ENCODE results near the gene DGKG.

Gene DGKG

DNA sequence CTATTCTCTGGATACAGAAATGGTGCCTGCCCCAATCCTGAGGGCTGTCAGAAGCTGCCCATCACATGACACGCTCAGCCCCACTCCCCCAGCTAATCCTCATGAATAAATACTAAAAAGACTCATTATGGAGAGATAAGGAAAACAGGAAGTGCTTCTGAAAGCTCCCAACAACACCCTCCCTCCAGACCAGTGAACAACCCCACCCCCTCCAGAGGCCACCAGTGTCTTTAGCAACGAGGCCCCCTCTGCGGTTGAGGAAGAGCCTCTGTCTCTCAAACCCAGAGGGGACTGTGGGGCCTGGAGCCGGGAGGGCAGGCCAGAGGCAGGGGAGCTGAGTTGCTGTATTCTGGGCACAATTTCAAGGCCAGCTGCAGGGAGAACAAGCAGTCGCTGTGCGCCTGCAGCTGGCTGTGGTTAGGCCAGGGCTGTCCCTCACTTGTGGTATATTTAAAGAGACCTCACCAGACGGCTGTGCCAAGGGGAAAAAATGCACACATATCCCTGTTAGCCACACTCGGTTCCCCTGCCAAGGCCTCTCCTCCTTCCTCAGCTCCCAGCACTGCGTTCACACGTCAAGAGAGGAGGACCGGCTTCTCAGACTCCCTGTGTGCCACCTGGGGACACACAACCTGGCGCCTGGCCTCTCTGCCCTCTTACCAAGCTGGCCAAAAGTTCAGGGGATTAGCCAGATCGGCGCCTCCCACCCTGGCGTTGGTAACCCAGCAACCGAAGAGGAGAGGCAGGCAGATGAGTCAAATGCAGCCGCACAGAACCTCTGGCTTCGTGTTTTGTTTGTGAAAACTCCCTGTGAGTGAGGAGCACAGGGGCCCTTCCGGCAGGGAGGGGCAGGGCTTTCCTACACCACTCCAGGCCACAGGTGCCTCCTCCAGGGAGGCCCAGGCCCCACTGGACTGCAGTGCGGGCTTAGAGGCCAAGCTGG, 152.0 kb downstream of the DGKG start:
- peak; percentile 63 for DNase-seq (ENCODE audit: low read depth)

DNA sequence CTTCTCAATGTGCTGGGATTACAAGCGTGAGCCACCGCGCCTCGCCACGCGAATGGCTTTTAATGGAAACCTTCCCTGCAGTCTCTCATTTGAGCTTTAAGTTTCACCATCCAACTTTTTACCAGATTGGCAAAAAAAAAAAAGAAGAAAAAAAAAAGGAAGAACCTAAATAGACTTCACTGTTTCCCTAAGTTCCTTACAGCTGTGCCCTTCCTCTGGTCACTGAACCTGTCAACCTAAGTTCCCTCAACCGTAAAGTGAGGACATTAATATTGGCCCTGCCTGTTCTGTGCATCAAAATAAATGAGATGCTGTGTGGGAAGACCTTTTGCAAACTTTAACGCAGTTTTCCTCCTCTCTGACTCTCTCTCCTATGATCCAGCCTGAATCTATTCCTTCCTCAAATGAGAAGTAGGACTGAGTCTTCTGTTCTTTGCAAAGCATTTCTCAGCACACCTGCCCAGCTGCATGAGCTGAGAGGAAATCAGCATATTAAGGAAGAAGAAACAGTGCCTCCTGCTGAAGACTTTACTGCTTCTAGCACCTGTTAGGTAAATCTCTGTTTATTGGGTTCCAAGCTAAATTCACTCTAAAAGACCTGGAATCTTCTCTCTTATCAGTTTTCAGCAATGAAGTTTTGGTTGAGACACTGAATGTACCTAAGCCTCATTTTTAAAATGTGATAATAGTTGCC, 153.6 kb downstream of the DGKG start:
- DNase-seq (ENCODE audit: low read depth): no peak

DNA sequence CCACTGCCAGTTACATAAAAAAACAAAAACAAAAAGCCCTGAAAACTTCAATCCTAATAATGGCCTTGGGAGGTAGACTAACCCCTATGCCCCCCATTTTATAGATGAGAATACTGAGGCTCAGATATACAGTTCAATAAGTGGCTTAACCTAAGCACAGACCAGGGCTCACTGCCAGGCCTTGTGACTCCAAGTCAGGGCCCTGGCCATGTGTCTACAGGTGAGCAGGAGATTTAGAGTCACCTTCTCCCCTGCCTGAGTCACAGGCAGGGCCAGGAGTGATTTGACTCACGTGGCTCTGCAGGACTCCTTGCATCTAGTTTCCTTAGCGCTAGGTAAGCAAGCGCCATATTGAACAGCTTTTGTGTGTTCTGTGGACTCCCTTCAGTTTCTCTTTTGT, 154.5 kb downstream of the DGKG start:
- no peak for DNase-seq (ENCODE audit: low read depth)

DNA sequence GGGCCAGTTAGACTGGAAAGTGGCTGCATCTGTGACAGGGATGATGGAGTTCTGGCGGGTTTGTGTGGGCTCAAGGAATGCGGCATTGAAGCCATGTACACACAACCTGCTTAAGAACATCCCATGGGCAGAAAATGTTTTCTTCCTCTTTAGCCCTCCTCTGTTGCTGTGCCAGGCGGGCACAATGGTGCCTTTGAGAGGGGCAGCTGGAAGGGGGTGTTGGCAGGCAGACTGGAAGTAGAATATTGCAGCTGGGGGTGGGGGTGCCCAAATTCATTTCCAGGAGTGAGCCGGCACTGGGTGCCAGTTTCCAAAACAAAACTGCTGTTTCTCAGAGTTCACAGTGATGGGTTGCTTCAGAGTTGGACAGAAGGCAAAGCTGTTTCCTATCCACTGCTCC, 161.3 kb downstream of the DGKG start:
- DNase-seq (ENCODE audit: low read depth): no peak

DNA sequence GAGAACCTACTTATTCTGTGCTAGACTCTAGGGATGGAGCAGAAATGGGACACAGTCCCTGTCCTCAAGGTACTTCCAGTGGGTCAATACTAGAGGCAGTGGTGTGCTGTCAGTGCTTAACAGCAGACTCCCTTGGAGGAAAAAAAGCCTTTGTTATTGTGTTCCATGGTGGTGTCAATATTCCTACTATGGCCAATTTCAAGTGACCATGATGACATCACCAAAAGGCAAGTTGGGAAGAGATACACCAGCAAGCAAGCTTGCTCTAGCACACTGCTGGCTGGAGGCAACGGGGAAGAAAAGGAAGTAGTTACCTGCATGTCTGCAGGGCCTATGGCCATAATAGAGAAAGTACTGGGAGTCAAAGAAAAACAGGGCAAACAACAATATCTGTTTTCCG, 163.6 kb downstream of the DGKG start:
- no peak for DNase-seq (ENCODE audit: low read depth)

DNA sequence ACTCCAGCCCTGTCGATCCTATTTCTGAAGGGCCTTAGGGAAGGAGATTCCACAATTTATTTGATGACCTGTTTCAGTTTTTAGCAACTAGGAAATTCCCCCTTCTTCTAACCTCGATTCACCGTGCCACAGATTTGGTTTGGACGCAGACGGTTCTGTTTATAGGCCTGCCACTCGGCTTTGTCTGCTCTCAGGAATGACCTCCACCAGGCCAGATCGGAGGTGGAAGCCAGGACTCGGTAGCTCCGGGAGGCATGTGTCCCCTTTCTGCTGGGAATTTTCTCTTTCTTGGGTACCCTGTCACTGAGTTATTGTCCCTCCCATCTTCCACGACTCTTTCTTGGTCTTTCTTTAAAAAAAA, 167.6 kb downstream of the DGKG start:
- DNase-seq (ENCODE audit: low read depth): no peak

DNA sequence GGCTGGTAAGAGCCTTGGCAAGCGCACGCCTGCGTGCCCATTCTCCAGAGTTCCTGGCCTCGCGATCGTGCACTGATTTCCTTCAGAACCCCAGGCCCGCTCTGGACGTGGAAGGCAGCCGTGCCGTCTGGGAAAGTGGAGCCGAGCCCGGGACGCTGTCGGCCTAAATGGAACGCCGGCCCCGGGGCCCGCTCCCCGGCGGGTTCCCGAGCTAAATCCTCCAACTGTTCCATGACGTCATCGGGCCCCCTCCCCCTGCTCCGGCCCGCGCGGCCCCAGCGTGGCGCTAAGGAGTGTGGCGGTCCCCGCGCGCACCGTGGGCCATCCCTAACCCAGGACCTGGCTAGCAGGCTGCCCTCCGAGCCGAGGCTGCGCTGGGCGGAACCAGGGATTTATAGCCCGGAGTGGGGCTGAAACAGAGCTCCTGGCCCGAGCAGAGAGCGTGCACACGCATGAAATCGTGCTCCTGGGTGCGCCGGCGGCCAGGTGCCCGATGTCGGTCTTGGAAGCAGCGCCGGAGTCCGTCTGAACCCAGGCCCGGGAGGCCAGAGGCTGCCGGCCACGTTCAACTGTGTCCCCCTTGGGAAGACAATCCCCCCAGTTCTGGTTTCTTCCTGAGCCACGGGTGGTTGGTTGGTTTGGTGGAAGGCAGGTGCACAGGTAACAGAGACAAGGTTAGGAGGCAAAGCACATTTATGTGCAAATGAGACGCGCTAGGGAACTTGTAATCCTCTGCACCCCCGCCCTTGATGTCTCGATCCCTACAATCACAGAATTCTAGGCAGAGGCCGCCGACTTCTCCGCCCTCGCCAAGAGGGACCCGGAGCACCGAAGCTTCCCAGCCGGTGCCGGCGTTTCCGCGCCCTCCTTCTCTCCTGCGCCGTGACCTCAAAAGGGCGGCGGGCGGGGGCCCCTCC, 168.2 kb downstream of the DGKG start:
- no peak for DNase-seq (ENCODE audit: low read depth)

DNA sequence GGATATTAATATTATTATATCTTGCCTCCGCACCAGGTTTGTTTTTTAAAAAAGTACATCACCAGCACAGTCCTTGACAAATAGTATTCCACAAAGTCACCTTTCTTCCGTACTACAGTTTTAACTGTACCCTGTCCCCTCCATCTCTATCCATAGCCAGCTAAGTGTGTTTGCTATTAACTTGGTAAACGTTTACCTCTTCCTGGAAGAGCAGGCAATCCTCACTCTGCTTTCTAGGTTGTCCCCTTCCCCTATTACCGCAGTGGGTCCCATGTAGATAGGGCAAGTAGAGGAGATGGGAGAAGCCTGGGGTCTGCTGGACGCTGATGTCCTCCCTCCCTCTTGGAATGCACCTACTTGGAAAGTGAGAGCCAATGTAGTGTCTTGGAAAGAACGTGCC, 169.2 kb downstream of the DGKG start:
- no peak for DNase-seq (ENCODE audit: low read depth)

DNA sequence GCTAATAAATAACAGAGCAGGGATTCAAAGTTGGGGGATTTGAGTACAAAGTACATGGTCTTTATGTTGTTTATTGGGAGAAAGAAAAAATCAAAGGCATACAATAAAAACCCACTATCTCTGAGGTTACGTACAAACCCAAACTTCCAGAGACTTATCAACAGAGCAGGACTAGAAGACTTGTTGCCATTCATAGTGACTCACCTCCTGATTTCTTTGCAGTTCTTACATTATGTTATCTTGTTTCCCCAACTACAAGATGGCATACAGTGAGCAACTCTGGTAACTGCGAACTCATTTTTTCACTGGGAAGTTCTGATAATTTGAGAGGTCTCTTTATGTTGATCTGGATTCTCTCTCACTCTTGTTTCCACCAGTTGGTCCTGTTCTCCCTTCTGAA, 172.5 kb downstream of the DGKG start:
- no peak for DNase-seq (ENCODE audit: low read depth)

DNA sequence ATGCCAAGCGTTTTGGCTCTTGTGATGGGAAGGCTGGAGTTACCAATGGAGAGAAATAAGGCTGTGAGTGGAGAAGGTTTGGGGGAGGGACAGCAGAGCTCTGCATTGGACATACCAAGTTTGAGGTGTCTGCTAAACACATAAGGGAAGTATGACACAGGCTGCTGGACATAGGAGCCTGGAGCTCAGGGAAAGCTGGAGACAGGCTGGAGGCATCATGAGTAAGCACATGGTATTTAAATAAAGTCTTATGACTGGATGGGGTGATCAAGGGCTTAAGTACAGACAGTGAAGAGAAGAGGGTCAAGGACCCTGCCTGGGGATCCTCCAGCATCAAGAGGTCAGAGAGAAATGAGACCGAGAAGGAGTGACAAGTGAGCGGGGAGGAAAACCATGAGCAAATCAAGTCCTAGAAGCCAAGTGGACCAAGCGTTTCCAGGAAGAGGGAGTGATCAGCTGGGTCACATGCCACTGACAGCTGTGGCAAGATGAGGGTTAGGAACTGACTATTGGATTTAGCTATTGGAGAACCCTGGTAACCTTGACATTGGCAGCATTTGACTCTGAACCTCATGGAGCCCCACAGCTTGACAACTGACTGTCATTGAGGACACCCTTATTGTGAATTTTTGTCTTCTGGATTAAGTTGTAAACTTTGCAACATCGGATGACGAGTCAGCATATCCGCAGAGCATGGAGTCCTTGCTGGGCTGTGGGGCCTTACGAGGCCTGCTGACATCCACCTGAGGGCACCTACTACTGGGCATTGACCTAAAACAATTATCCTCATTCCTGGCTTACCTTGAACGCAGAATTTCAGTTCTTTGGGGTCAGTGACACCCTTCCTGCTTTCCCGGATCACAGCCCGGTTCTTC, 174.4 kb downstream of the DGKG start:
- no peak for DNase-seq (ENCODE audit: low read depth)

DNA sequence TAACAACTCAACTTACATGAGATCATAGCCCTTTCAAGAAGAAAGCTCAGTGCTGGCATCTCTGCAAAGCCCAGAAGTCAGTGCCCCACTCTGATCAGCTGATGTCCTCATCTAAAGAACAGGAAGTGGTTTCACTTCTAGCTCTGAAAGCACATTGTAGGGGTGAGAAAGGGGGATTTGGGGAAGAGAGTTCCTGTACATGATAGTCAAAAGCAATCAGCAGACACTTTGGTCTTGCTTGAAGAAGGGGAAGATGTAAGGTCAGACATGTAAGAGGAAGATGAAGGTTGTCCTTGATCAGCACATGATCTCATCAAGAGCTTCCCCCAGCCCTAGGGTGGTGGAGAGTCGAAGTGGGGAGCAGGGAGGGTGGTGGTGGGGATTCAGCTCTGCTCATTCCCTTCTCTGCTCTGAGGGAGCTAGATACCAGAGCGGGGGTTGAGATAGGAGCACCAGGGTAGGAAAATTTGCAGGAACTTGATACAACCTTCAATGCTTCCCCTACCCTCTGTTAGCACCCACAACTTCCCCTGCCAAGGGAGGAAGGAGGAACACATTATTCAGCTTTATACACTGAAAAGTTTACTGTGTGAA, 176.7 kb downstream of the DGKG start:
- DNase-seq (ENCODE audit: low read depth): no peak

DNA sequence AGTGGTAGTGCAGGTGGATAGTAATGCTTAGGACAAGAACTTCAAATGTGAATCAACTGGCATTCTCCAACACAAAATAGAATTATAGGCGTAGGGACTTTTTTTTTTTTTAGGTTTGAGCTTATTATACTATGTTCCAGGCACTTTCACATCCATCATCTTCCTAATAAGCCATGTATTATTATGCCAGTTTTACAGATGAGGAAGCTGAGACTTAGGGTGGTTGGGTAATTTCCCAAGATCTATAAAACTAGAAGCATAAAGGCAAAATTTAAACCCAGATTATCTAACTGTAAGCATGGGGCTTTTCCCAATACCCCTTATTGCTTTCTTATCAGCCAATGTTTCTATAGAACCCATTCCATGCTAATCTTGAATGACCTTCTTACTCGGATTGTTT, 178.0 kb downstream of the DGKG start:
- no peak for DNase-seq (ENCODE audit: low read depth)

DNA sequence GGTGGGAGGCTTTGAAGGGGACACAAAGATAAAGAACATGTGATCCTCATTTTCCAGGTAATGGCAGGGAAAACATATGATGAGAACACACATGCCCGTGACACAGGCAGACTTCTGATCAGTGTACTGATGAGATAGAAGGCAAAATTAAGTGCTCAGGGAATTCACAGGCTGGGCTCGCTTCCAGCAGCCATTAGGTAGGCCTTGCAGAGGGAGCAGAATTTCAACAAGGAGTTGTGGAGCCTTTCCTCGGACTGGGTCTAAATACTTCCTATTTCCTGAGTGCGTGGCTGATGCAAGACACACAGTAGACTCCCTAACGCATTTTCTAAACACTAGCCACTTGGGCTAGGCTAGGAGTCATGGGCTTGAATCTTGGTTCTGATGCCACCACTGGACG, 179.2 kb downstream of the DGKG start:
- no peak for DNase-seq (ENCODE audit: low read depth)

DNA sequence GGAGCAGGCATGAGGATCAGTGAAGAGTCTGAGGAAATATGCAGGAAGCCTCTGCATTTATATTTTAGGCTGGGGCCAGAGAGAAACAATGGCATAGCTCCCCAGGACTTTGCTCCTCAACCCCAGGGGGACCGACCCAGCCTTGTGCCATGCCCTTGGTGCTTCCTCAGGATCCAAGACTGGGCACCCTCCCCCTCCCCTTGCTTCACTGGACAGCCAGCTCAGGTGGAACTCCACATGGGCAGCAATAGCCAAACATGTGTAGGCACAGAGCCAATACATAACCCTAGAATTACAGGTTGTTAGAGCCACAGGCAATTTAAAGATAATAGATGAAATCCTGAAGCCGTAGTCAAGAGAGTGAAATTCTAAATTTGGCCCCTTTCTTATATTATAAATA, 180.1 kb downstream of the DGKG start:
- no peak for DNase-seq (ENCODE audit: low read depth)

DNA sequence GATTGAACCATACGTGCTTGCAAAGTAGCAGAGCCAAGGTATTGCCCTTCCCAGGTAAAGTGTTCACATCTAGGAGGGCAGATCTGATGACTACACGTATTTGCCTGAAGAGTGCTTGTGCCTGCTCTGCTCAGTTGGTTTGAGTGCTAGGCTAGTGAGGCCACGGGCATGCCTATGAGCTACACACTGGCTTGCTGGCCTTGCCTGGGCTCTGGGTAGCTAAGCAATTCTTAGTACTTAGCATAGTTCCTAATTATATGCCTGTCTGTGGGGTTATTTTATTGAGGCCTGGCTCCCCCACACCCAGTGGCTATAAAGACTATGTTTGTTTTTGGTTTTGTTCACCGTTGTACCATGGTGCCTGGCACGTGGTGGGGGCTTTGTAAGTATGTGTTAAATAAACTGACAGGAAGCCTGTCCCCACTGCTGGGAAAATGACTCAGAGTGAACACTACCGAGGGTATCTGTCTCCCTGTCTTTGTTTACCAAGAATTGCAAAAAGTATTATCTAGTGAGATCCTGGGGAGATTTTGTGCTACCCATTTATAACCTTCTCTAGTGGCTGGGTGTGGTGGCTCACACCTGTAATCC, 181.0 kb downstream of the DGKG start:
- no peak for DNase-seq (ENCODE audit: low read depth)

DNA sequence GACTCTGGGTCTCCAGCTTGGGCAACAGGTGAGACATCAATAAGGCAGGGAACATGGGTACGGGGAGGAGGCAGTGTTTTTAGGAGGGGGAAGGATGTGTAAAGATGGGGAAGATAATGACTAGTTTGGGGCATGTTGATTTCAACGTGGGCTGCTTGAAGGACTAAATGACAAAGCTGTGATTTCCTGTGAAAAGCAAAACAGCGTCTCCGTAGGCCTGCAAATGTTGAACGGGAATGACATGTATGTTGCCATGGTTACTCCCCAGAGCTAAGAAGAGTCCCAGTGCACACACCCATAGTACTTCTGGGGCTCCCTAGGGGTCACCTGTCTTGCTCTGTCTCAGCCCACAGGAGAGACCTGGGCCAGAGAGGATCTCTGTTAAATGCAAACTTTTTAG, 181.9 kb downstream of the DGKG start:
- no peak for DNase-seq (ENCODE audit: low read depth)

DNA sequence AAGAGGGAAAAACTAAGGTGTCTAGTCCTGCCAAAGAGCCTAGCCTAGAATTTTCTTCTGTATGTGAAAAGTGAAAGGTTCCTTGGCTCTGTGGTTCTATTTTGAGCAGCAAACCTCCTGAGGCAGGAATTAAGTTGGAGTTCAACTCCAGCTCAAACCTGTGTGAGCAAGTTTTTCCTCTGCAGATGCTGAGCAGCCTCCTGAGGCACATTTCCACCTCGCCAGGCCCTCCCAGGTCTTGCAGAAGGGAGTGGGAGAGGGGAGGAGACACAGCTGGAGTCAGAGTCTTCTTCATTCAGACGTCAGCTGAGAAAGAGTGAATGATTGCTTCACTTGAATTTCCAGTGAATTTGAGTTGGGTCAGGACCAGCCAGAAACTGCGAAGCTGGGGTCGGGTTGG, 183.6 kb downstream of the DGKG start:
- DNase-seq (ENCODE audit: low read depth): no peak

DNA sequence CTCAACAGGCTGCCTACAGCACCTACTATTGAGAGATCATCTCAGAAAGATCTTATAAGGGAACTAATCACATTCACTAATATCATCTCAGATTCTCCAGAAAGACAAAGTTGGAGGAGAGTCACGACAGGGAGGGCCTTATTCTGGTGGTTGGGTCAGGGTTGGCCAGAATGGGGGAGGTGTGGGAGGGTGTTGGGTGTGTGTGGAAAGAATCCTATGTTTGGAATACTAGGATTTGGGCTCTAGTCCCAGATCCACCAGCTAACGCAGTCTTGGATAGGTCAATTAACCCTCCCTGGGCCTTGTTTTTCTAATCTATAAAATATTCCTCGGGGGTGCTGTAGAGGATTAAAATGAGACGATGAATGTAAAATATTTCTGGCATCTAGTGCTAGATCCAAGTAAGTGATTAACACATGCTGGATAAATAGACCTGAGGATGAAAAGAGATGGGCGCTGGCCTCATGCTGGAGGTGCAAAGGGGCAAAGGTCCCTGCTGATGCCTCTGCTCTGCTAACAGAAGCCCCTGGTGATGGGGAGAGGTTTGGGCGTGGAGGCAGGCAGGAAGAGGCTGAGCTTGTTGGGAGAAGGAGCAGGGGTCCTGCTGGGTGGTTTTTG, 185.6 kb downstream of the DGKG start:
- DNase-seq (ENCODE audit: low read depth): no peak

DNA sequence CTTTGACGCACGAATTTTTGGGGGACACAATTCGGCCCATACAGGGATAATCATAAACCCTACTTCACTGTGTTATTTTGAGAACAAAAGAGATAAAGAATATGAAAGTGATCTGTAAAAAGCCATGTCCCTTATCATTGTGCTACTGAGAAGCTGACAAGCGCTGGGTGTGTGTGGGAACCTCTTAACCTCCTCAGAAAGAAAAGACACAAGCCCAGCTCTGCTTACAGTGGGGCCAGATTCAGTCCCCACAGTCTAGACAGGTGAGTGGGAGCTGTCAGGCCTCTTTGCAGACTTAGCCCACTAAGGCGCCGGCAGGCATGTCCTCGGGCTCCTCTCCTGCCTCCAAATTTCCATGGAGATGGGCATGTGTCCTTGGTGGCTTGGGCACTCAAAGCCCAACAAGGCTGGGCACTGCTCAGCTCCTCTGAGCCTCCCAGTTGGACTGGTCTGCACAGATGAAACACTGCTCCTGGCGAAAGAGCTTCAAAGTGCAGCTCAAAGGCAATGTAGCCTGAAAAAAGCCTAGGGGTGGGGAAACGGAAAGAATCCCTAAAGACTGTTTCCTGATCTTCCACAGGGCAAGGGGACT, 188.7 kb downstream of the DGKG start:
- DNase-seq (ENCODE audit: low read depth): no peak

DNA sequence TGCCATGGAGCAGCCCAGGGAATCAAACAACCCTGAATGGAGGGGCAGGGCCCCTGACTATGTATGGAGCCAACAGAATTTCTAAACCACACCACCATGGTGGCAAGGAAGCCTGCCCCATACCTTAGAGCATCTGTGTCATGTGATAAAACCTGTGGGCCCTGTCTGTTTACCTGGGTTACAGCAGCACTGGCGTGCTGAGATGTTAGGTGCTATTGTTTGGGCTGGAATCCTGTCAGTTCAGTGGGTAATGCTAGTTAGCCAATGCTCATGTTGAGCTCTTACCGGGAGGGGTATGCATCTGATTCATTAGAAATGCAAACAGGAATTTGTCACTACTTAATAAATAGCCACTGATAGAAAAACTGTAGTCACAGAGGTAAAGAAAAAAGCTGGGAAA, 189.7 kb downstream of the DGKG start:
- DNase-seq (ENCODE audit: low read depth): no peak

All from EH (cell line).